ENCODE measurements around the gene TAOK3.

Gene TAOK3

DNA sequence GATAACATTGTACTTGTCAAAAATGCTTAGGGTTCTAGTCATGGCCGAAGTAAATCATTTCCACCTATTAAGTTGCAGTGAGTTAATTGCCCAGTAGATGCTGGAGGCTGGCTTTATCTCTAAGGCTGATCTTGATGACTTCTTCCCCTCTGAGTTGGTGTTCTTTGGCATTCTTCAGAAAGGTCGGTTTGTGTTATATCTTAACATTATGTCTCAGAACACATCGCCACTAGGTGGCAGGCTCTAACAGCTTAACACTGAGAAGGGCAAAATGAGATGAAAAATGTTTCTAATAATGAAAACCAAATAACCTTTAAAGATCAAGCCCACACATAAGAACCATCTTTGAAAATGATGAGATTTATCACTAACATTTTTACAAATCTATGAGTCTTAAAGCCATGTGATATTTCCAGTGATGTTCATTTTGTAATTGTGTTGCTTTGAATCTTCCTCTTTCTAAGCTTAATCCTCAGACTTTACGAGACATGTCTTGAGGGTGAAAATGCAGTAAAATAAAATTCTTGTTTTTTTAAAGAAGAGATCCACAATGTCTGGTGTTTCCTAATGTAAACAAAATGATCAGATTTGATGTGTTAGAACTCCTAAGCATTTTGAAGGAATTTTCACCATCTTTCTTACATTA, 32.3 kb upstream of the TAOK3 start:
- TF ChIP-seq, protein P1, sequence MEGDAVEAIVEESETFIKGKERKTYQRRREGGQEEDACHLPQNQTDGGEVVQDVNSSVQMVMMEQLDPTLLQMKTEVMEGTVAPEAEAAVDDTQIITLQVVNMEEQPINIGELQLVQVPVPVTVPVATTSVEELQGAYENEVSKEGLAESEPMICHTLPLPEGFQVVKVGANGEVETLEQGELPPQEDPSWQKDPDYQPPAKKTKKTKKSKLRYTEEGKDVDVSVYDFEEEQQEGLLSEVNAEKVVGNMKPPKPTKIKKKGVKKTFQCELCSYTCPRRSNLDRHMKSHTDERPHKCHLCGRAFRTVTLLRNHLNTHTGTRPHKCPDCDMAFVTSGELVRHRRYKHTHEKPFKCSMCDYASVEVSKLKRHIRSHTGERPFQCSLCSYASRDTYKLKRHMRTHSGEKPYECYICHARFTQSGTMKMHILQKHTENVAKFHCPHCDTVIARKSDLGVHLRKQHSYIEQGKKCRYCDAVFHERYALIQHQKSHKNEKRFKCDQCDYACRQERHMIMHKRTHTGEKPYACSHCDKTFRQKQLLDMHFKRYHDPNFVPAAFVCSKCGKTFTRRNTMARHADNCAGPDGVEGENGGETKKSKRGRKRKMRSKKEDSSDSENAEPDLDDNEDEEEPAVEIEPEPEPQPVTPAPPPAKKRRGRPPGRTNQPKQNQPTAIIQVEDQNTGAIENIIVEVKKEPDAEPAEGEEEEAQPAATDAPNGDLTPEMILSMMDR (IDR thresholded peaks at IDR 0.05; ENCODE audit: low read depth, low read length) = peak; percentile 83
- no peak for TF ChIP-seq MYC (IDR thresholded peaks at IDR 0.05; ENCODE audit: low read depth, low read length)
- peak; percentile 80 for DNase-seq (ENCODE audit: low read depth)
- H3K4me3 ChIP-seq (ENCODE audit: low read depth, low read length) = no peak overlapping the region

GRCh38 chr12:118402251-118402650, 29.5 kb upstream of the TAOK3 start:
- TF ChIP-seq, protein P2, sequence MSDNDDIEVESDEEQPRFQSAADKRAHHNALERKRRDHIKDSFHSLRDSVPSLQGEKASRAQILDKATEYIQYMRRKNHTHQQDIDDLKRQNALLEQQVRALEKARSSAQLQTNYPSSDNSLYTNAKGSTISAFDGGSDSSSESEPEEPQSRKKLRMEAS (IDR thresholded peaks at IDR 0.05; ENCODE audit: low read depth, low read length) = no peak
- no peak for TF ChIP-seq POLR2A (IDR thresholded peaks at IDR 0.05; ENCODE audit: extremely low read depth, insufficient read length)
- TF ChIP-seq, protein P1 (IDR thresholded peaks at IDR 0.05; ENCODE audit: low read depth, low read length) = no peak
- TF ChIP-seq MYC (IDR thresholded peaks at IDR 0.05; ENCODE audit: low read depth, low read length) = no peak
- DNase-seq (ENCODE audit: low read depth) = no peak
- no peak overlapping the region for H3K4me3 ChIP-seq (ENCODE audit: low read depth, low read length)

- no peak overlapping the region for H3K4me3 ChIP-seq (ENCODE audit: low read depth, low read length)
- TF ChIP-seq POLR2A (IDR thresholded peaks at IDR 0.05; ENCODE audit: extremely low read depth, insufficient read length) (no peak), MYC (IDR thresholded peaks at IDR 0.05; ENCODE audit: low read depth, low read length) (peak; percentile 76)
- TF ChIP-seq, protein P2 (IDR thresholded peaks at IDR 0.05; ENCODE audit: low read depth, low read length) = peak; percentile 74
- TF ChIP-seq, protein P1 (IDR thresholded peaks at IDR 0.05; ENCODE audit: low read depth, low read length) = no peak
- DNase-seq (ENCODE audit: low read depth) = peak; percentile 94
Measured at GRCh38 chr12:118398940-118399339, 26.2 kb upstream of the TAOK3 start.

DNA sequence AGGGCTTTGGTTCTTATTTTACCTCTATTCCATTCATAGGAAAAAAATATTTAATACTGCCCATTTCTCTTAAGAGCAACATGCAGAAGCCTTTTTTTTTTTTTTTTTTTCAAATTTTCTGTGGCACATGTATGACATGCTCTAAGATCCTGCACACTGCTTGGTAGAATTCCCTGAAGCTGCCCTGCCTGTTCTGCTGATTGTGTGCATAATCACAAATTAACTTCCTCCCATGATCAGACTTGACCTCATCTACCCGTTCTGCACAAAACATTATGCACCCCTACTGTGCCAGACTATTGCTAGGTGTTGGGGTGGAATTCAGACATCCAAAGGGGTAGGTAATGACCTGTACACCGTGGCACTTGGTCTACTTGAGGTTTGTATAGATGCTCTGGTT, 25.8 kb upstream of the TAOK3 start:
- TF ChIP-seq, protein P1 (IDR thresholded peaks at IDR 0.05; ENCODE audit: low read depth, low read length) = no peak
- TF ChIP-seq MYC (IDR thresholded peaks at IDR 0.05; ENCODE audit: low read depth, low read length) (no peak), POLR2A (IDR thresholded peaks at IDR 0.05; ENCODE audit: extremely low read depth, insufficient read length) (no peak)
- TF ChIP-seq, protein P2 (IDR thresholded peaks at IDR 0.05; ENCODE audit: low read depth, low read length) = no peak
- no peak for DNase-seq (ENCODE audit: low read depth)
- no peak overlapping the region for H3K4me3 ChIP-seq (ENCODE audit: low read depth, low read length)

DNA sequence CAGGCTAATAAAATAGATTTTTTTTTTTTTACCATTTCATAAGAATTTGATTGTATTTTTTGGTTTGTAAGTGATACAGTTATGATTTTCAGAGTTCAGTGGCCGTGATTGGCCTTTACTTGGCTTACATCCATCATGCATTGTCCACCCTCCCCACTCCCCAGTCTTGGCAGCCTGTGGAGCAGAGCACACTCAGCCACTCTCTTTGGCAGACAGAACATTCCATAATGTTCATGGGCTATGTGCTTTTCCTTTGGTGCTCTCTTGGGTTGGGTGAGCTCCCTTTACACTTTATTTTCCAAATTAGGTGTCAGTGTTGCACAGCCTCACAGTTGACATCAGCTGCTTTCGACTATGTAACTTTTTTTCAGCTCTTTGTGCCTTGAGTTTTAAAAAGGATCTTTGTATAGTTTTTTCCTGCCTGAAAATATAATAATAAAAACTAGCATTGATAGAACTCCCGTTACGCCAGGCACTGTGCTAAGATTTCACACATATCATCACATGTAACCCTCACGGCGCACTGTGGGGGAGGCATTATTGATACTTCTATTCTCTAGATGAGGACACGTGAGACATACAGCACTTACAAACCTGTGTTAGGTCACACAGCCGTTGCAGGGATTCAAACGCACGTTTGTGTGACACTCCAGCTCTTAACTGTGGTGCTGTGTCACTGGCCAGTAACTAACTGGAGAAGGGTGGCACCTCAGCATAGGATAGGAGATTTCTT, 25.2 kb upstream of the TAOK3 start:
- TF ChIP-seq, protein P2 (IDR thresholded peaks at IDR 0.05; ENCODE audit: low read depth, low read length) = no peak
- TF ChIP-seq, protein P1 (IDR thresholded peaks at IDR 0.05; ENCODE audit: low read depth, low read length) = no peak
- no peak for TF ChIP-seq POLR2A (IDR thresholded peaks at IDR 0.05; ENCODE audit: extremely low read depth, insufficient read length)
- no peak for TF ChIP-seq MYC (IDR thresholded peaks at IDR 0.05; ENCODE audit: low read depth, low read length)
- peak; percentile 18 for DNase-seq (ENCODE audit: low read depth)
- H3K4me3 ChIP-seq (ENCODE audit: low read depth, low read length) = no peak overlapping the region
